NCI-H1694 (cell line): ENCODE data around the gene ORC1.

Experiments
- DNase-seq: peaks from one replicate; lab custom pipeline; 2025; lab: John Stamatoyannopoulos, UW

Gene ORC1

DNA sequence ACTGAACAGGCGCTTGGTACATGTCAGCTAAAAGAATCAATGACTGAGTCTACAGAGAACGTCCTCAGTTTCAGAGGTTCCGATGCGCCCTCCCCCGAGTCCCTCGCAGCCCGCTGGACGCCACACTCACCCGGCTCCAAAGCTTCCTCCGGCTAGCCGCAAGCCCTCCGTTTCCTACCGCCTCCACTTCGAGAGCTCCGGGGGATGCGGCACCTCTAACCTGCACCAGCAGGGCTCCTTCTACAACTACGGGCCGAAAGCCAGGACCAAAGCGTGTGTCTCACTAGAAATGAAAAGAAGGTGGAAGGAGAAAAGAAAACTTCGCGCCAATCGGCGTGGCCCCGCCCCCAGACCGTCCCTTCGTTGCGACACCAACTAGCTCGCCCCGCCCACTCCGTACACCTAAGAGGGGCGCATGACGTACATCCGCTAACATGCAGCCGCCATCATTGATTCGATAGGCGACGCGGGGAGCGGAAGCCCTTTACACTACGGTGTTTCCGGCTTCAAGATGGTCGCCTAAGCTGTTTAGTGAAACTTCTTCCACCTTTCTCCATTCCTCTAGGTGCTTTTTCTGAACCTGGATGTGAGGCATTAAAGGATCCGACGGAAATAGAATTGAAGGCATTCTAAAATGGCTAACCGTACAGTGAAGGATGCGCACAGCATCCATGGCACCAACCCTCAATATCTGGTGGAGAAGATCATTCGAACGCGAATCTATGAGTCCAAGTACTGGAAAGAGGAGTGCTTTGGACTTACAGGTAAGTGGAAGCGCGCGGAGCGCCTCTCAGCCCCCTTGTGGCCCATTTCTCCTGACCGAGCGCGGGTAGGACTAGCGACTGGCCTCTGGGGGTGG lies at the start of gene ORC1, which contains the start of gene PRPF38A:
Gene ORC1 (minus strand): TSS at position 308 of the 859 bp plus-strand sequence. CDS start 2,200 bp downstream, outside the sequence.
Gene PRPF38A (plus strand): TSS at position 487 of the 859 bp plus-strand sequence. CDS start 148 bp downstream, at position 635.
- peak; percentile 98 for DNase-seq

DNA sequence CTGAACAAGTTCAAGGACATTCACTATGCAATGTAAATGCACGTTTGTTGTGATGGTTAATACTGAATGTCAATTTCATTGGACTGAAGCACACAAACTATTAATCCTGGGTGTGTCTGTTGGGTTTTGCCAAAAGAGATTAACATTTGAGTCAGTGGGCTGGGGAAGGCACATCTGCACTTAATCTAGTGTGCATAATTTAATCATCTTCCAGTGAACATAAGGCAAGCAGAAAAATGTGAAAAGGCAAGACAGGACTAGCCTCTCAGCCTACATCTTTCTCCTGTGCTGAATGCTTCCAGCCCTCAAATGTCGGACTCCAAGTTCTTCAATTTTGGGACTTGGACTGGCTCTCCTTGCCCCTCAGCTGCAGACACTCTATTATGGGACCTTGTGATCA lies 40.2 kb upstream of the ORC1 start:
- DNase-seq, result no peak

DNA sequence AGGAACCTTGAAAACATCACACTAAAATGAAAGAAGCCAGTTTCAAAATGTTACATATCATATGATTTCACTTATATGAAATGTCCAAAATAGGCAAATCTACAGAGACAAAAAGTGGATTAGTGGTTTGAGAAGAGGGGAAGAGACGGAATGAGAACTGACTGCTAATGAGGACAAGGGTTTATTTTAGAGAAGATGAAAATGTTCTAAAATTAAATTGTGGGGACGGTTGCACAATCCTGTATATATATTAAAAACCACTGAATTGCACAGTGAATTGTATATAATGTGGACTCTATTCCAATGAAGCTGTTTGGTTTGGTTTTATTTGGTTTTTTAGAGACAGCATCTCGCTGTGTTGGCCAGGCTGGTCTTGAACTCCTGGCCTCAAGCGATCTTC lies 35.8 kb upstream of the ORC1 start:
- no peak for DNase-seq

DNA sequence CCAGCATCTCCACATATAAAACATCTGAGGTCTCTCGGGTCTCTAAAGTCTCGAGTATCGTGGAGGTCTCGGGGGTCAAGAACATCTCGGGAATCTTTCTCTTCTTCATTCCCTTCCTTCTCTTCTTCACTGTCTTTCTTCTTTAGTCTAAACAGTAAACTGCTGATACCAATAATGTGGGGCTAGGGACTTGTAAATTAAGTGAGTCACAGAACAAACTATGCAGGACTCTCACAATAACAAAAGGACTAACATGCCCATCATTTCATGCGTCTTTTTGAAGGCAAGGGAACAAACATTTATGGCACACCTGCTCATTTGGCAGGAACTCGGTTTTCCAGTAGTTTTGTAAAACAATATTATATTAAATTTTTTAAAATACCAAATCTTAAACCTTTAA lies 32.6 kb upstream of the ORC1 start:
- no peak for DNase-seq

DNA sequence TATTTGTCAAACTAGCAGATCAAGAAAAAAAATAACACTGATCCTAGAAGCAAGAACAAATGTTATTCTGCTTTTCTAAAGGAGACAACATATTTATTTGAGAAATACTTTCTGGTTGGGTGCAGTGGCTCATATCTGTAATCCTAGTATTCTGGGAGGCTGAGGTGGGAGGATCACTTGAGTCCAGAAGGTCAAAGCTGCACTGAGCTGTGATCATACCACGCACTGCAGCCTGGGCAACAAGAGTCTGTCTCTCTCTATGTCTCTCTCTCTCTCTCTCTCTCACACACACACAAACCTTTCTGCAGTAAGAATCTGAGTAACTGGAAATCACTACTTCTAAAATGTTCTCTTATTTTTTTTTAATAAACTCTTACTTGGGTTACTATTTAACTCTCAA lies 31.4 kb upstream of the ORC1 start:
- DNase-seq, result no peak

DNA sequence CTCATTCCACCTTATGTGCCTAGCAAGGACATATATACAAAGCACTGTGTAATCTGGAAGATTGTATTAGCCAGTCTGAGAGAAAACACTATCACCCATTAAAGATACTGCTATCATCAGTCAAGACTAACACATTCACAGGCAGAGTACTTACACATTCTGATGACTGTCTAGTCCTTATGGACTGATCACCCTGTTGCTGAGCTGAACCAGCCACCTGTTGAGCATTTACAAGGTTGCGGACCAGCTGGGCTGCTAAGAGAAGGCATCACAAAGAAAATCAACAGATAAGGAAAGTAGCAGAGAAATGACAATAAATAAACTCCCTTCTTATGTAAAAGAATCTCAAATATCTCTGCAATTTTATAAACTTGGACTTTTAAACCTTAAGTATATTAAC lies 31.0 kb upstream of the ORC1 start:
- no peak for DNase-seq

DNA sequence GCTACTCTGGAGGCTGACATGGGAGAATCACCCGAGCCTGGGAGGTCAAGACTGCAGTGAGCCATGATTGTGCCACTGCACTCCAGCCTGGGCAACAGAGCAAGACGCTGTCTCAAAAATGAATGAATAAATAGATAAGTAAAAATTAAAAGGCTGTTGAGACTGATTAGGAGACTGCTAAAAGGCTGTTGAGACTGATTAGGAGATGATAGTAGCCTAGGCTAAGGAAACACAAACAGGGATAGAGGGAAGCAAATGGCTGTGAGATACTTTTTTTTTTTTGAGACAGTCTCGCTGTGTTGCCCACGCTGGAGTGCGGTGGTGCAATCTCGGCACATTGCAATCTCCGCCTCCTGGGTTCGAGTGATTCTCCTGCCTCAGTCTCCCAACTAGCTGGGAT lies 28.6 kb upstream of the ORC1 start:
- DNase-seq, result no peak

DNA sequence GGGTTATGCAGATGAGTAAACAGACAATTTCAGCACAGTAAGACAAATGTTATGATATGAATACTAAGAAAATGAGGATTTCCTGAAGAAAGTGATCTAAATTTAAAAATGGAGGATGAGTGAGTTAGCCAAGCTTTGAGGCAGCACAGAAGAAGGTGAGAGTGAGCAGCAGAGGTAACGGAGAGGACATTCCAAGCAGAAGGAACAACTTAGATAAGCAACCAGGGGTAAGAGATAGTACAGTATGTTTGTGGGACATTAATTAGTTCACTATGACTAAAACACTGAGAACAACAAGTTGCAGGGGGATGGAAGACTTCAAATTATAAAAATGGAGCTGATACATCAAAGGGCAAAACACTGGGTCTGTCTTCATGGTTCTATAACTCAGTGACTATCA lies 22.9 kb upstream of the ORC1 start:
- DNase-seq, result no peak

DNA sequence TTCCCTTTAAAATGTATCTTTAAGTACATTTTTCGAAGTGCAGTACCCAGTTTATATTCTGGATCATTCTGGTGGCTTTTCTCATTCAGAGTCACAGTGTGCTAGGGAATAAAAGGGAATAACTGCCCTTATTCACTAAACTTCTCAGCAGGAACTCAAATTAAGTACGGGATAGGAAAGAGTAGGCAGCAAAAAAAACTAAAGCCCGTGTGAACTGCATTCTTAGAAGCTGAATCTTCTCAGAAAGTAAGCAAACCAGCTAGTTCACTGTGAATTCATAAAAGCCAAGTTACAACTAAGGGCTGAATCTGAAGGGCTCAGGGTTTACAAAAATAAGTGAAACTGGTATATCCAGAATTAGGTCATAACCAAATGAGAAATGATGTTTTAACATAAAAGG lies 22.1 kb upstream of the ORC1 start:
- no peak for DNase-seq

DNA sequence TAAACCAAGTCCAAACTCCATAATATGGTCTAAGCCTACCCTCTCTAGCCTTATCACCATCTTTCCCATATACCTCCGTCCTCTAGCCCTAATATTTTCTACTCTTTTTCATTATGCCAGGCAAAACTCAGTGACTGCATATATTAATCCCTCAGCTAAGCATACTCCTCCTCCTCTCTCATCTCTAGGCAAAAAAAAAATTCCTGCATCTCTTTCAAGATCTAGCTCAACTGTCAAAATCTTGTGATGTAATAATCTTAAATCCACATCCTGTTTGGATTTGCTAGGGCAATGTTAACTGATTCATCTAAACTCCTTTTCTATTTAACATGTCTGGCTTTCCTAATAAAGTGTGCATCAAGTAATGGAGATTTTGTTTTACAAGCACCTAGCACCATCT lies 20.6 kb upstream of the ORC1 start:
- no peak for DNase-seq

DNA sequence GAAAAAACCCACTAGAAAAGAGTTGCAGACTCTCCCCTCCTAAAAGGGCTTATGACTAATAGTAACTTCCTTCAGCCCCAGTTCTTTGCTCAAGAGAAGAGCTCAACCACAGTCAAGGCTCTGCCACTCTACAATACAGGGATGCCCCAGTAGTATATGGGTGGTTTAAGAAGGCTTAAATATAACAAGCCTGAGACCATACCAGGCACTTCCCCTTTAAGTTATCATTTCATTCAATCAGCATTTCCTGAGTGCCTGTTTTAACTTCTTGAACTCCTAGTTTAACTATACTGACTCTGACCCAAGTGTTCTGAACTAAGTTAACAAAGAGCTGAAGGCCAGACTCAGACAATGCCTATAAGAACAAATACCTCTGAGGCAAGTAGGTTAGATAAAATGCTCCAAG lies 20.0 kb upstream of the ORC1 start:
- no peak for DNase-seq

DNA sequence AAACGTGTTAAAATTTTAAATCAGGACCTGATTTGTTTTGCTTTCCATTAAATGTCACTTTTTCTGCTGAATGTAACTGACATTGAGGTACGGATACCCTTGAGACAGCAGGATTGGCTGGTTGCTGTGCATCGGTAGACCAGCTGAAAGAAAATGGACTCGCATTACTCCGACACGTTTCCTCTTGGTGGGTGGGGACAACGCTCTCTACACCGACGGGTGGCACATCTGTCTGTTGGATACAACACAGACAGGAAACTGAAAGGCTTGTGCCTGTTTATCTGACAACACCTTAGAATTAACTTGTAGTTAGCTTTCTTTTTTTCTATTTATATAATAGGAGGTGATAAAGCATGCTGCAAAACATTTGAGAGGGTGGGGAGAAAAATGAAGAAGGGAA lies 19.5 kb upstream of the ORC1 start:
- DNase-seq, result no peak

DNA sequence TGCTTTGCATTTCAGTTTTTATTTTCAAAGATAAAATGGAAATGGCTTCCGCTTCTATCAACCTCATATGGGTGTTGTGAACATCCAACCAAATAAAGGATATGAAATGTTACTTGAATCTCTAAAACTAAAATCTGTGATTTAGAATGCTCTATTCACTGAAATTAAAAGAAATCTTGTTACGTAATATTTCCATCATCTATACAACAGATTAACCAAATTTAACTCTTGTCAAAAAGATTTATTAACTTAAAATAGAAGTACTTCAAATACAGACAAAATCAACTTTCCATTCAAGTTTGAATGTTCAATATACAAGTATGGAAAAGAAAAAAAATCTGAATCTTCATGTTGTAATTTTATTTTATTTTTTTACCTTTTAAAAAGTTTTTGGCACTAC lies 18.8 kb upstream of the ORC1 start:
- DNase-seq, result no peak

DNA sequence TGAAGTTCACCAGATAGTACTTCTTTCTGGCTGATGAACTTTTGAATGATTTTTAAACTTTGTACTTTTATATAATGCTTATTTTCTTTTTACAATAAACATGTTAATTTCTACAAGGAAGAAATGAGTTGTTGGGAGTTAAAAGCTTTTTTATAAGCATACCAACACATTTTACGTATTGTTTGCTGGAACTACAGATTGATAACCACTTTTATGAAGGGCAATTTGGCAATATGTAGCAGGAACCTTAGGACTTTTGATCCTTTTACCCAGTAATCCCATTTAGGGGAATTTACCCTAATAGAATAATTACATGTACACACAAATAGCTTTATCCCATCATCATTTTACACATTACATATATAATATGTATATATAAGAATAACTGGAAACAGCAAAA lies 16.5 kb upstream of the ORC1 start:
- DNase-seq, result no peak

DNA sequence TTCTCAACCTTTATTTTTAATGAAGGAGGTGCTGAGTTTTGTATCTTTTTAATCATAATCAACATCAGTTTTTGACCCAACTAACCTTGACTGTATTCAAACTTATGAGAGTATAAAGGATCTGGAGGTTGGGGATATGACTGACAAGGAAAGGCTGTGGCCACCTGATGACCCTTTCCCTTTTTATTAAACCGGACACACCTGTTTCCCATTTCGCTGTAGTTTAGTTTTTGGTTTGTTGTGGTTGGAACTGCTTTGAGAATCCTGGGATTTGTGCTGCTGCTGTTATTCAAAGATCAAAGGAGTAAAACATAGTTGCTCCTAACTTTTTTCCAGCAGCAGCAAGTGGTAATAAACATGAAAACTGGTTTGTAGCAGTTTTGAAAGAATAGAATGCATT lies 12.6 kb upstream of the ORC1 start:
- no peak for DNase-seq

DNA sequence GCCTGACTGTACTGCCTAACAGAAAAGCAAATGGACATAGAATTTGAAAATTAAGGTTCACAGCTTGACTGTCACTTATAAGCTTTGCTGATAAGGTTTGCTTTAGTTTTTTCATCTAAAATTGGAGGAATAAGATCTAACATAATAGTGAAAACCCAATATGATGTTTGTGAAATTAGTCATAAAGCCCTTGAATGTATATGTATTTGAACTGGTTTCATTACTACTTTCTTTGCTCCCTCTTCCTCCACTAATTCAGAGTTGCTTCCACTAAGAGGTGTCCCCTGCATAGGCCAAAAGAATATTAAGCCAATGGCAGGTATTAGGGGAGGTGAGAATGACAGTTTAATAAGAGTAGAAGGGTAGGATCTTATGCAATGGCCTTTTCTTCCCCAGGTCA lies 10.7 kb upstream of the ORC1 start:
- DNase-seq, result no peak

DNA sequence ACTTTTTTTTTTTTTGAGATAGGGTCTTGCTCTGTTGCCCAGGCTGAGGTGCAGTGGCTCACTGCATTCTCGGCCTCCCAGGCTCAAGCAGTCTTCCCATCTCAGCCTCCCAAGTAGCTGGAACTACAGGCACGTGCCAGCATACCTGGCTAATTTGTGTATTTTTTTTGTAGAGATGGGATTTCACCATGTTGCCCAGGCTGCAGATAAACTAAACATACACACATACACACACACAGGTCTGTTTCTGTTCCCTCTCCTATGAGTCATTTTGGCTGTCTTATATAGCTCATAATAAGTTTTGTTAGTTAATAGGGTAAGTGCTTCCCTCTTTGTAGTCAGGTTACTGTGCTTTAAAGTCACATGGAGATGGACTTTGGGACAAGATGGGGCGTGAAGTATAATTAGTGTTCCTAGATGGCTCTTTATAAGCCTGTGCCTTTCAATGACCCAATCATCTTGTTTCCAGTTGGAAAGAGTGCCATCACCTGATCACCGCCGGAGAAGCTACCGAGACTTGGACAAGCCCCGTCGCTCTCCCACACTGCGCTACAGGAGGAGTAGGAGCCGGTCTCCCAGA lies 9.3 kb upstream of the ORC1 start:
- no peak for DNase-seq

DNA sequence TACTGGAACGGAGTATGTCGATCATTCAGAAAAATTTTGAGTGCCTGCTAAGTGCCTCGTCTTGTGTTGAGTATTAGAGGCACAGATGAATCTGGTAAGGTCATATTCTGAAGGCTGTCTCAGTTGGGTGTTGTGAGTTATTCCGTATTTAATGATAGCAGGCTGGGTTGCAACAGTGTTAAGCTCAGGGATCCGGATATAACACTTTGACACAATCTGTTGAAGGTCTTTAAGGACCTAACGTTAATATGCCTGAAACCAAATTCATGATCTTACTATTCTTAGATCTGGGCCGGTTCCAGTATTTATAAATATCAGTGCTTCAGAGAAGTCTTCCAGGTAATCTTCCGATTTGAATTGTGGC lies 734 bp upstream of the ORC1 start:
- no peak for DNase-seq

DNA sequence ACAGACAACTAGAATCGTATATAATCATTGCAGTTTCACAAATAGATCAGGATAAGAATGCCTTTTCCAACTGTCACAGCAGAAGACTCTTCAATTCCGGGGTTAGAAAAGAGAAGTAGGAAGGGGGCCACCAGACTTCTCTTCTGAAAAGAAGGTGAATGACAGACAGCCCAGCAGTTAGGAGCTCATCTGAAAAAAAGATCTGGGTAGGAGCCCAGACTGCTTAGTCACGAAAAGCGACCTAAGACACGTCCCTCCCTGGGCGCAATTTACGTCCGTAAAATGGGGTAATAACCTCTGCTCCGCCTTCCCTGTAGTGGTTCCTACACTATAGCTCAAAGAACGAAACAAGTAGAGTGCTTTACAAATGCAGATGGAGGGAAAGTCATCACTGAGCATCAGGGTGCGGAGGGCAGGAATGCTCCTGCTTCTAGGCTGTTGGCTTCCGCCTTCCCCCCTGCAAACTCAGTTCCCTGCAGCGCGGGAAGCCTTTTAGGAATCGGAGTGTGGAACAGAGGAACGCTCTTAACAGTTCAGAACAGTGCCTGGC lies 582 bp downstream of the ORC1 start:
- DNase-seq, result peak; percentile 24

DNA sequence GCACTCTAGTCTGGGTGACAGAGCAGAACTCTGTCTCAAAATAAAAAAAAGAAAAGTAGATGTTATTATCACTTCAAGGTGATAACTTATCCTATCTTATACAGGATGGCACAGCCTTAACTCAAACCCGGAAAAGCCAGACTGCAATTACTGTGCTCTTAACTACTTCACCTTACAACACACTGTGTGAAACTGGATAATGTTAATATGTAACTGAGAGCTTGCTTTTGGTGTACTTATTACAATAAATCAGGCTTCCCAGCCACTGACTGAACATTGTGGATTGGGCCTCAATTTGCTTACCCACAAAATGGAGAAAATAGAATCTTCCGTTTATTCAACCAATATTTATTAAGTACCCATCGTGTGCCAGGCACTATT lies 1.4 kb downstream of the ORC1 start:
- DNase-seq, result no peak

DNA sequence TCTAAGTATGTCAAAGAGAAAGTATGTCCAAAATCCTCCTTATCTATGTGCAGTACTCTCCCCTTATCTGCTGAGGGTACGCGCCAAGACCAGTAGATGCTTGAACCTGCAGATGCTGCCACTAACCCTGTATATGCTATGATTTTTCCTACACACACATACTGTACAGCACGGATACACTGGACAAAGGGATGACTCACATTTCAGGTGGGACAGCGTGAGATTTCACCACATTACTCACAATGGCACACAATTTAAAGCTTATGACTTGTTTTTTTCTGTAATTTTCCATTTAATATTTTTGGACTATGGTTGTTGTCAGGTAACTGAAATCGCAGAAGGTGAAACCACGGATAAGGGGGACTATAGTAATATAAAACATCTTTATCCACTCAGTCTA lies 4.1 kb downstream of the ORC1 start:
- DNase-seq, result no peak

DNA sequence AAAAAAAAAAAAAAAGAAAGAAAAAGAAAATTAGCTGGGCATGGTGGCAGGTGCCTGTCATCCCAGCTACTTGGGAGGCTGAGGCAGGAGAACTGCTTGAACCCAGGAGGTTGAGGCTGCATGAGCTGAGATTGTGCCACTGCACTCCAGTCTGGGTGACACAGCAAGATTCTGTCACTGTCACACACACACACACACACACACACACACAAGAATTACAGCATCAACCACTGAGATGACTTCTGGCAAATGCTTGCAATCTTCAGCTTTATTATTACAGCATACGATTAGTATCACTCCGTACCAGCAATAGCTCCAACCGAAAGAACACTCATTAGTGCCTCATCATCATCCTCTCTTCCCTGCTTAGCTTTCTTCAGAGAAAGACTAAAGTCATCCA lies 4.6 kb downstream of the ORC1 start:
- no peak for DNase-seq

DNA sequence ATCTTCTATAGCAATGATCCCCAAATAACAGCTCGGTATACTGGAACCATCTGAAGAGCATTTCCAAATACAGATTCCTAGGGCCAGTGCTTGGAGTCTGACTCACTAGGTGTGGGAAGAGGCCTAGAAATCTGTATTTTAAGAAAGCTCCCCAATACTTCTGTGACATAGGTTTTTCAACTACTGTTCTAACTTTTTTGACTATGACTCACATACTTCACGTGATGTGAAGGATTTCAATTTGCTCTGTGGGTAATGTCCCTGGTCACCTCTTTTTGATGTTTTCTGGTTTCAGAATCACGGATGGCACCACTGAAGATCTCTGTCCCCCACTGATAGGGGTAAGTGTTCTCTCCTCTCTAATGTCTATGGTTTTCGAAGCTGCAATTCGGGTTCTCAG lies 11.0 kb downstream of the ORC1 start:
- no peak for DNase-seq

DNA sequence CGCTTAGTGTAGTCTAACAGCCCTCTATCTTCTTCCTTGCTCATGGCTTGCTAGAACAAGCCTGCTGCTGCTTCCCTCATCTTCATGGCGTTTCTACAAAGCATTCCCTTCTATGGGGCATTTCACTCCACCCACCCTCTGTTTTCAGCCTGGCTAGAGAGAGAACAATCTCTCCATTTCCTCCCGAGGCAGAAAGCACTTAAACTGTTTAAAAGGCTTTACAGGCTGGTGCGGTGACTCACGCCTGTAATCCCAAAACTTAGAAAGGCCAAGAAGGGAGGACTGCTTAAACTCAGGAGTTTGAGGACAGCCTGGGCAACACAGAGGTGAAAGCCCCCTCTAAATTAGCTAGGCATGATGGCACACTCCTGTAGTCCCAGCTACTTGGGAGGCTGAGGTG lies 17.8 kb downstream of the ORC1 start:
- no peak for DNase-seq
